K562 (cell line): ENCODE results near the gene SLC9A2. TPM values are rescaled to one million over a fixed set of nuclear protein-coding genes. Genes with fewer than 3 reads are reported as not detected.

Source experiments
- ATAC-seq: fragments of 200-7000 bp; cut with Tn5 transposase; 3 replicates; pipeline ENCODE4 v1.9.1; 2020; ENCODE audit warnings: moderate library complexity
- BruUV-seq: library from RNA; stranded (reverse); fragments of 400-500 nt; replicated peaks from 2 replicates; lab custom pipeline; 2021; lab: Mats Ljungman, UMichigan
- CTCF ChIA-PET: fragments of 300-600 bp; formaldehyde crosslinking; extraction: SDS; loops from one replicate; lab custom pipeline; 2021; ENCODE audit warnings: low intra/inter-chr PET ratio; lab: Yijun Ruan, JAX
- POLR2A ChIA-PET: fragments of 300-600, 350-650 bp; sonication (Branson Sonifier 250); formaldehyde crosslinking; extraction: SDS; loops from one replicate; lab custom pipeline; 2021; ENCODE audit warnings: antibody characterized with exemption, inconsistent platforms; lab: Yijun Ruan, JAX
- DNase-seq, 4 experiments: peaks; one replicate each; pipeline versions ENCODE4 v3.0.0 to v3.0.0-alpha.2; 2011 to 2018; ENCODE audit warnings: low spot score in 3 of 4, mixed read lengths in 3 of 4; ENCODE audit errors: extremely low read depth in 1 of 4
- FAIRE-seq: peaks from 2 replicates; lab custom pipeline; 2011; peaks lifted over from hg19 to GRCh38; lab: Jason Lieb, UNC
- H2AFZ ChIP-seq: 2 replicates; pipeline ENCODE4 v1.6.0; 2011; ENCODE audit warnings: low read depth, low read length, control low read depth, inconsistent platforms
- H3K27ac ChIP-seq: fragments of 200-600 bp; 3 replicates; pipeline ENCODE4 v1.8.0; 2011; ENCODE audit warnings: low read depth, mild to moderate bottlenecking, control low read depth, inconsistent platforms, low read length, moderate library complexity, mixed read lengths; ENCODE audit errors: extremely low read depth
- H3K27me3 ChIP-seq, 2 experiments: fragments of 300-600 bp in 1 of 2; 2 replicates in 1 of 2; 3 replicates in 1 of 2; pipeline versions ENCODE4 v1.6.0 to v1.8.0; 2011; ENCODE audit warnings: inconsistent platforms in 2 of 2, low read length in 2 of 2, mild to moderate bottlenecking in 1 of 2, mixed read lengths in 1 of 2, moderate library complexity in 1 of 2; ENCODE audit not compliant: control insufficient read depth in 2 of 2, insufficient read depth in 2 of 2
- H3K36me3 ChIP-seq: fragments of 300-600 bp; 3 replicates; pipeline ENCODE4 v1.8.0; 2011; ENCODE audit warnings: mild to moderate bottlenecking, low read length, inconsistent platforms; ENCODE audit not compliant: control insufficient read depth, insufficient read depth
- H3K4me1 ChIP-seq, 2 experiments: fragments of 200-600 bp in 1 of 2; replicated peaks in 1 of 2; 2 replicates in 1 of 2; 3 replicates in 1 of 2; pipeline versions ENCODE4 v1.5.1 to v1.8.0; 2011; ENCODE audit warnings: inconsistent platforms in 2 of 2, low read length in 2 of 2, mild to moderate bottlenecking in 1 of 2, mixed read lengths in 1 of 2, moderate library complexity in 1 of 2; ENCODE audit not compliant: control insufficient read depth in 2 of 2, insufficient read depth in 2 of 2
- H3K4me2 ChIP-seq: 2 replicates; pipeline ENCODE4 v1.6.1; 2011; ENCODE audit warnings: low read length, control low read depth, inconsistent platforms, mixed read lengths; ENCODE audit not compliant: insufficient read depth
- H3K4me3 ChIP-seq: fragments of 200-600 bp; sonication (generic), shearing (Covaris generic); 2 replicates; pipeline ENCODE4 v1.5.1; 2016; ENCODE audit warnings: control low read depth, inconsistent platforms
- H3K79me2 ChIP-seq: fragments of 200-600 bp; 3 replicates; pipeline ENCODE4 v1.8.0; 2011; ENCODE audit warnings: low read length, inconsistent platforms; ENCODE audit not compliant: control insufficient read depth, insufficient read depth
- H3K9ac ChIP-seq, 2 experiments: 2 replicates each; pipeline versions ENCODE4 v1.6.0 to v1.6.1; 2011; ENCODE audit warnings: low read depth in 2 of 2, low read length in 2 of 2, control low read depth in 1 of 2, inconsistent platforms in 1 of 2, mild to moderate bottlenecking in 1 of 2, mixed read lengths in 1 of 2; ENCODE audit not compliant: insufficient read depth in 1 of 2
- H3K9me1 ChIP-seq: one replicate; pipeline ENCODE4 v1.6.0; 2011; ENCODE audit warnings: inconsistent platforms, mild to moderate bottlenecking, low read length, moderate library complexity; ENCODE audit not compliant: control insufficient read depth, insufficient read depth
- H3K9me3 ChIP-seq: replicated peaks from 2 replicates; pipeline ENCODE4 v1.5.1; 2011; ENCODE audit warnings: low read depth, low read length, inconsistent platforms; ENCODE audit not compliant: control insufficient read depth, insufficient read depth
- H4K20me1 ChIP-seq: replicated peaks from 2 replicates; pipeline ENCODE4 v1.6.1; 2011; ENCODE audit warnings: low read length, inconsistent platforms, mixed read lengths; ENCODE audit not compliant: control insufficient read depth, insufficient read depth
- ATF4 ChIP-seq: fragments of 450-650 bp; formaldehyde crosslinking; IDR thresholded peaks from 2 replicates; pipeline ENCODE4 v1.4.0; 2022; ENCODE audit warnings: mild to moderate bottlenecking, moderate library complexity
- CREB3 ChIP-seq: fragments of 450-650 bp; conservative IDR thresholded peaks from 2 replicates; pipeline ENCODE4 v1.6.1; 2016; ENCODE audit warnings: missing genetic modification characterization, low read depth, mild to moderate bottlenecking, missing compliant biosample characterization, moderate library complexity
- CTCF ChIP-seq, 3 experiments: IDR thresholded peaks in 2 of 3; conservative IDR thresholded peaks in 1 of 3; 2 replicates each; pipeline ENCODE4 v1.5.1; 2011 to 2012; ENCODE audit warnings: low read length in 3 of 3, mild to moderate bottlenecking in 3 of 3, control low read depth in 2 of 3, improper control_type of control experiment in 1 of 3, inconsistent platforms in 1 of 3, low read depth in 1 of 3, mixed read lengths in 1 of 3, moderate library complexity in 1 of 3; ENCODE audit not compliant: insufficient read depth in 2 of 3
- GATAD2B ChIP-seq: fragments of 450-650 bp; IDR thresholded peaks from 2 replicates; pipeline ENCODE4 v1.6.1; 2017; ENCODE audit warnings: mild to moderate bottlenecking, borderline replicate concordance
- NELFE ChIP-seq: IDR thresholded peaks from 2 replicates; pipeline ENCODE4 v1.6.1; 2011; ENCODE audit warnings: mild to moderate bottlenecking; ENCODE audit not compliant: insufficient read depth, insufficient read length
- PHB ChIP-seq: fragments of 250-450 bp; sonication (Bioruptor Pico); IDR thresholded peaks from 2 replicates; pipeline ENCODE4 v1.5.0; 2021
- RAD21 ChIP-seq, 2 experiments: fragments of 250-450 bp in 1 of 2; fragments of 450-650 bp in 1 of 2; sonication (Bioruptor Pico) in 1 of 2; formaldehyde crosslinking in 1 of 2; IDR thresholded peaks in 1 of 2; conservative IDR thresholded peaks in 1 of 2; 2 replicates each; pipeline versions ENCODE4 v1.4.0 to v1.8.0; 2020 to 2022; ENCODE audit warnings: mild to moderate bottlenecking in 2 of 2, moderate library complexity in 1 of 2
- ZKSCAN3 ChIP-seq: fragments of 250-450 bp; sonication (Bioruptor Pico); IDR thresholded peaks from 2 replicates; pipeline ENCODE4 v1.4.0; 2020
- WGBS: fragments of 100-300 bp; shearing (Covaris generic); methylation state at CpG from one replicate; pipeline ENCODE4 v1.1.6; 2016; ENCODE audit warnings: low coverage, mixed read lengths; ENCODE audit not compliant: insufficient coverage; ENCODE audit errors: missing lambda C conversion rate; 5-methylcytosine and 5-hydroxymethylcytosine counted together
- in situ Hi-C: fragments of 300-500 bp; cut with MboI; formaldehyde crosslinking; loops from 4 replicates; pipeline ENCODE4 v1.15.0; 2018; ENCODE audit warnings: inconsistent platforms, mixed read lengths
- intact Hi-C: fragments of 100-400 bp; cut with micrococcal nuclease; formaldehyde crosslinking; loops from 2 replicates; pipeline ENCODE4 v1.14.2; 2022
- polyA plus RNA-seq, 8 experiments: library from polyadenylated mRNA; depleted of rRNA in 4 of 8; stranded (reverse) in 5 of 8; unstranded in 3 of 8; fragments of >200 nt; fragmentation: Nextera tagmentation in 2 of 8; fragmentation: Illumina TruSeq in 1 of 8; extraction: Ambion mirVana in 2 of 8; extraction: Trizol in 1 of 8; gene quantifications; 2 replicates each; pipeline versions ENCODE4 v1.2.1 to v1.2.3, GENCODE V29; 2011 to 2014; ENCODE audit warnings: inconsistent platforms in 1 of 8, missing spikeins in 1 of 8
- total RNA-seq, 7 experiments: library from RNA; depleted of rRNA in 6 of 7; stranded (reverse); fragments of >200 nt in 6 of 7; fragmentation: Illumina TruSeq in 2 of 7; extraction: Trizol in 2 of 7; gene quantifications; 2 replicates each; pipeline versions ENCODE4 v1.2.1 to v1.2.3, GENCODE V29; 2011 to 2021; ENCODE audit warnings: low replicate concordance in 1 of 7

Gene SLC9A2
- total and polyA plus RNA-seq, 9 of the 15 experiments (the other 6 are each of a cell fraction or from before 2014, with no cell fraction given), result 0.45 to 3.3 (median 1.6) TPM

- no peaks in the 10 kb centered on the region; a peak in 3 of 5 replicates for H3K27me3 ChIP-seq
- no peaks in the 10 kb centered on the region; a peak in 1 of 5 replicates for H3K4me1 ChIP-seq
- no peaks in the 10 kb centered on the region for H3K9me1 ChIP-seq
- H2AFZ ChIP-seq, result no peak overlapping the region
- in situ Hi-C loops, result no loop called here
- H3K4me2 ChIP-seq, result no peak overlapping the region
- FAIRE-seq (no peak), ATAC-seq (no peak), DNase-seq (no peak)
- no peak overlapping the region for H3K4me3 ChIP-seq
- TF ChIP-seq GATAD2B, result no peak
- no peak for TF ChIP-seq NELFE
- no peak for TF ChIP-seq ZKSCAN3 (CRISPR knock-in tag)
- no peak for TF ChIP-seq ATF4 (CRISPR knock-in tag)
- TF ChIP-seq RAD21 (CRISPR knock-in tag; conservative IDR thresholded peaks at IDR 0.05 in 1 of 2, IDR thresholded peaks at IDR 0.05 in 1 of 2), result peak in 1 of 2 experiments; percentile 25; a peak in 2 of 4 replicates
- peak in 1 of 3 experiments; percentile 18; a peak in 1 of 6 replicates for TF ChIP-seq CTCF (IDR thresholded peaks at IDR 0.05 in 2 of 3, conservative IDR thresholded peaks at IDR 0.05 in 1 of 3; ENCODE audit: insufficient read depth in 2 of 3, low read depth in 1 of 3, low read length in 3 of 3)
- no peak for TF ChIP-seq PHB (CRISPR knock-in tag)
- TF ChIP-seq CREB3, result no peak
- no peaks in the 10 kb centered on the region for H3K36me3 ChIP-seq
- no peaks in the 10 kb centered on the region for H3K9me3 ChIP-seq
- WGBS, result 0% methylated on average over 6 of the region's 6 CpGs
- no TSS peak for BruUV-seq
- no peak overlapping the region for H3K9ac ChIP-seq
- intact Hi-C loops, result no loop called here
- no peaks in the 10 kb centered on the region for H4K20me1 ChIP-seq
- no peaks in the 10 kb centered on the region for H3K79me2 ChIP-seq
- CTCF ChIA-PET, result interaction anchor here (1.5 kb wide), 1 partner anchor 104 kb away, joined by 5 read pairs; no protein-coding TSS in a partner anchor
- H3K27ac ChIP-seq, result no peak overlapping the region
- POLR2A ChIA-PET, result no interaction called here
These were observed 19.9 kb upstream of the SLC9A2 start for GRCh38 chr2:102599486-102599885.
